DOHH2 (cell line): ENCODE results near the gene FGGY.

Experiments used
- CTCF ChIP-seq: fragments of 200-600 bp; sonication (generic); IDR thresholded peaks from one replicate; pipeline ENCODE4 v1.5.1; 2014; ENCODE audit warnings: antibody characterized with exemption, mild to moderate bottlenecking, low read depth, low read length; ENCODE audit not compliant: poor library complexity, severe bottlenecking
- EZH2phosphoT487 ChIP-seq: fragments of 200-600 bp; sonication (generic); IDR thresholded peaks from 2 replicates; pipeline ENCODE4 v1.6.1; 2017; ENCODE audit warnings: borderline replicate concordance, mild to moderate bottlenecking, antibody characterized with exemption, low read length, moderate library complexity, mixed read lengths

- no peak for TF ChIP-seq CTCF
- TF ChIP-seq EZH2phosphoT487 = no peak
These were observed 139.7 kb downstream of the FGGY start for GRCh38 chr1:59436637-59437036.
